Activated naive CD4-positive, alpha-beta T cell treated with anti-CD3 and anti-CD28 coated beads, Interleukin-2, amount 50 U/mL, for 72 hours (primary cell): ENCODE results near the gene MSRB1. TPM values are rescaled to one million over a fixed set of nuclear protein-coding genes. Genes with fewer than 3 reads are reported as not detected.

ENCODE experiments used
- ATAC-seq, 2 donors: fragments of 150-1000 bp; cut with Tn5 transposase; 2 replicates each; pipeline ENCODE4 v1.10.0; 2021; ENCODE audit warnings: mild to moderate bottlenecking in 2 of 2, moderate library complexity in 2 of 2
- DNase-seq, 2 donors: peaks; one replicate each; pipeline ENCODE4 v3.0.0; 2021 to 2022; ENCODE audit warnings: low spot score in 2 of 2
- H3K27ac Mint-ChIP-seq, 2 donors: one replicate each; pipeline ENCODE4 v1.8.0; 2022; ENCODE audit warnings: mild to moderate bottlenecking in 2 of 2, mixed read lengths in 2 of 2
- H3K36me3 Mint-ChIP-seq, 2 donors: one replicate each; pipeline ENCODE4 v1.8.0; 2022; ENCODE audit warnings: mixed read lengths in 2 of 2
- H3K9me3 Mint-ChIP-seq, 2 donors: one replicate each; pipeline ENCODE4 v1.8.0; 2022; ENCODE audit warnings: mixed read lengths in 2 of 2
- total RNA-seq, 2 donors: library from RNA; stranded (reverse); gene quantifications; one replicate each; pipeline ENCODE4 v1.2.3, GENCODE V29; 2022

The MSRB1 gene
- total RNA-seq, 2 donors from 2014 or later, result 17.3 to 41.7 TPM

- H3K27ac Mint-ChIP-seq, result no peak overlapping the region
- ATAC-seq (no peak), DNase-seq (no peak)
- H3K9me3 Mint-ChIP-seq, result no peaks in the 10 kb centered on the region
- peaks cover 0 to 6% of the 10 kb centered on the region in 2 donors for H3K36me3 Mint-ChIP-seq
Measured at GRCh38 chr16:1917056-1917664, 25.8 kb downstream of the MSRB1 start.

- Mint-ChIP-seq H3K36me3 (peaks cover 0 to 6% of the 10 kb centered on the region in 2 donors), H3K9me3 (no peaks in the 10 kb centered on the region), H3K27ac (no peak overlapping the region)
- DNase-seq (no peak), ATAC-seq (no peak)
Measured at GRCh38 chr16:1916640-1916990, 26.4 kb downstream of the MSRB1 start.

GRCh38 chr16:1915732-1916639, 27.0 kb downstream of the MSRB1 start:
- ATAC-seq (no peak), DNase-seq (no peak)
- Mint-ChIP-seq H3K27ac (no peak overlapping the region), H3K9me3 (no peaks in the 10 kb centered on the region), H3K36me3 (peaks cover 0 to under 1% of the 10 kb centered on the region in 2 donors)

GRCh38 chr16:1914988-1915387, 28.0 kb downstream of the MSRB1 start:
- Mint-ChIP-seq H3K9me3 (no peaks in the 10 kb centered on the region), H3K36me3 (no peaks in the 10 kb centered on the region), H3K27ac (no peak overlapping the region)
- no peak for DNase-seq
- no peak for ATAC-seq

- DNase-seq (no peak), ATAC-seq (peak in 1 of 2 donors; percentile 14)
- no peaks in the 10 kb centered on the region for H3K9me3 Mint-ChIP-seq
- no peak overlapping the region for H3K27ac Mint-ChIP-seq
- H3K36me3 Mint-ChIP-seq, result no peaks in the 10 kb centered on the region
Measured at GRCh38 chr16:1914084-1914608, 28.9 kb downstream of the MSRB1 start.

- DNase-seq (no peak), ATAC-seq (no peak)
- Mint-ChIP-seq H3K27ac (no peak overlapping the region), H3K9me3 (no peaks in the 10 kb centered on the region), H3K36me3 (no peaks in the 10 kb centered on the region)
Measured at GRCh38 chr16:1913327-1914083, 29.5 kb downstream of the MSRB1 start.

- Mint-ChIP-seq H3K27ac (no peak overlapping the region), H3K36me3 (no peaks in the 10 kb centered on the region), H3K9me3 (no peaks in the 10 kb centered on the region)
- no peak for ATAC-seq
- no peak for DNase-seq
Measured at GRCh38 chr16:1912215-1912543, 30.8 kb downstream of the MSRB1 start.

GRCh38 chr16:1911467-1912214, 31.4 kb downstream of the MSRB1 start:
- H3K27ac Mint-ChIP-seq, result no peak overlapping the region
- H3K36me3 Mint-ChIP-seq, result no peaks in the 10 kb centered on the region
- DNase-seq, result no peak
- no peaks in the 10 kb centered on the region for H3K9me3 Mint-ChIP-seq
- ATAC-seq, result no peak

- no peaks in the 10 kb centered on the region for H3K9me3 Mint-ChIP-seq
- H3K36me3 Mint-ChIP-seq, result no peaks in the 10 kb centered on the region
- no peak overlapping the region for H3K27ac Mint-ChIP-seq
- DNase-seq (no peak), ATAC-seq (no peak)
Measured at GRCh38 chr16:1909561-1910231, 33.3 kb downstream of the MSRB1 start.

- ATAC-seq (no peak), DNase-seq (no peak)
- Mint-ChIP-seq H3K27ac (no peak overlapping the region), H3K9me3 (no peaks in the 10 kb centered on the region), H3K36me3 (no peaks in the 10 kb centered on the region)
Measured at GRCh38 chr16:1908983-1909382, 34.0 kb downstream of the MSRB1 start.

- Mint-ChIP-seq H3K27ac (no peak overlapping the region), H3K36me3 (no peaks in the 10 kb centered on the region), H3K9me3 (no peaks in the 10 kb centered on the region)
- DNase-seq, result no peak
- ATAC-seq, result no peak
Measured at GRCh38 chr16:1908184-1908583, 34.8 kb downstream of the MSRB1 start.

- H3K9me3 Mint-ChIP-seq, result no peaks in the 10 kb centered on the region
- no peak for DNase-seq
- H3K36me3 Mint-ChIP-seq, result no peaks in the 10 kb centered on the region
- ATAC-seq, result no peak
- no peak overlapping the region for H3K27ac Mint-ChIP-seq
Measured at GRCh38 chr16:1907226-1907860, 35.7 kb downstream of the MSRB1 start.

- Mint-ChIP-seq H3K36me3 (no peaks in the 10 kb centered on the region), H3K27ac (no peak overlapping the region), H3K9me3 (no peaks in the 10 kb centered on the region)
- DNase-seq, result no peak
- no peak for ATAC-seq
Measured at GRCh38 chr16:1906846-1907165, 36.2 kb downstream of the MSRB1 start.

GRCh38 chr16:1906055-1906845, 36.7 kb downstream of the MSRB1 start:
- H3K27ac Mint-ChIP-seq, result no peak overlapping the region
- no peak for ATAC-seq
- H3K9me3 Mint-ChIP-seq, result no peaks in the 10 kb centered on the region

More at GRCh38 chr16:1906055-1906845, 36.7 kb downstream of the MSRB1 start:
- no peak for DNase-seq
- H3K36me3 Mint-ChIP-seq, result no peaks in the 10 kb centered on the region
